SK-N-SH treated with all-trans-retinoic acid at 6 μM for 48 hours (cell line): ENCODE results near the gene HIVEP2.

ENCODE experiments used
- ARNTL ChIP-seq: fragments of 450-650 bp; formaldehyde crosslinking; IDR thresholded peaks from 2 replicates; pipeline ENCODE4 v1.5.0; 2020; ENCODE audit warnings: low read depth, mild to moderate bottlenecking, moderate library complexity, borderline replicate concordance
- GLIS3 ChIP-seq: fragments of 250-450 bp; sonication (Bioruptor Pico); IDR thresholded peaks from 2 replicates; pipeline ENCODE4 v1.5.0; 2020; ENCODE audit warnings: mild to moderate bottlenecking, moderate library complexity
- ZC3H10 ChIP-seq: fragments of 250-450 bp; sonication (Bioruptor Pico); IDR thresholded peaks from 2 replicates; pipeline ENCODE4 v1.5.1; 2021; ENCODE audit warnings: mild to moderate bottlenecking, moderate library complexity
- ZFP30 ChIP-seq: fragments of 450-650 bp; formaldehyde crosslinking; IDR thresholded peaks from 2 replicates; pipeline ENCODE4 v1.5.0; 2022; ENCODE audit warnings: mild to moderate bottlenecking, moderate library complexity
- ZNF565 ChIP-seq: fragments of 450-650 bp; formaldehyde crosslinking; conservative IDR thresholded peaks from 2 replicates; pipeline ENCODE4 v1.5.0; 2020; ENCODE audit warnings: low read depth, mild to moderate bottlenecking, moderate library complexity
- ZNF70 ChIP-seq: fragments of 450-650 bp; formaldehyde crosslinking; IDR thresholded peaks from 2 replicates; pipeline ENCODE4 v1.5.0; 2020; ENCODE audit warnings: mild to moderate bottlenecking, moderate library complexity
- ZNF8 ChIP-seq: fragments of 450-650 bp; formaldehyde crosslinking; IDR thresholded peaks from 2 replicates; pipeline ENCODE4 v1.5.0; 2020; ENCODE audit warnings: mild to moderate bottlenecking, moderate library complexity
- TF ChIP-seq, protein P1 (sequence below): fragments of 250-450 bp; sonication (Bioruptor Pico); IDR thresholded peaks from 2 replicates; pipeline ENCODE4 v1.8.0; 2020; ENCODE audit warnings: mild to moderate bottlenecking, moderate library complexity, borderline replicate concordance

GRCh38 chr6:142757852-142758628 lies 186.9 kb downstream of the HIVEP2 start:
- TF ChIP-seq ZC3H10 (CRISPR knock-in tag) = no peak
- no peak for TF ChIP-seq GLIS3 (CRISPR knock-in tag)
- TF ChIP-seq, protein P1, sequence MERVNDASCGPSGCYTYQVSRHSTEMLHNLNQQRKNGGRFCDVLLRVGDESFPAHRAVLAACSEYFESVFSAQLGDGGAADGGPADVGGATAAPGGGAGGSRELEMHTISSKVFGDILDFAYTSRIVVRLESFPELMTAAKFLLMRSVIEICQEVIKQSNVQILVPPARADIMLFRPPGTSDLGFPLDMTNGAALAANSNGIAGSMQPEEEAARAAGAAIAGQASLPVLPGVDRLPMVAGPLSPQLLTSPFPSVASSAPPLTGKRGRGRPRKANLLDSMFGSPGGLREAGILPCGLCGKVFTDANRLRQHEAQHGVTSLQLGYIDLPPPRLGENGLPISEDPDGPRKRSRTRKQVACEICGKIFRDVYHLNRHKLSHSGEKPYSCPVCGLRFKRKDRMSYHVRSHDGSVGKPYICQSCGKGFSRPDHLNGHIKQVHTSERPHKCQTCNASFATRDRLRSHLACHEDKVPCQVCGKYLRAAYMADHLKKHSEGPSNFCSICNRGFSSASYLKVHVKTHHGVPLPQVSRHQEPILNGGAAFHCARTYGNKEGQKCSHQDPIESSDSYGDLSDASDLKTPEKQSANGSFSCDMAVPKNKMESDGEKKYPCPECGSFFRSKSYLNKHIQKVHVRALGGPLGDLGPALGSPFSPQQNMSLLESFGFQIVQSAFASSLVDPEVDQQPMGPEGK (CRISPR knock-in tag) = no peak
- TF ChIP-seq ZNF70 = no peak
- no peak for TF ChIP-seq ZFP30 (CRISPR knock-in tag)
- no peak for TF ChIP-seq ZNF8 (CRISPR knock-in tag)
- no peak for TF ChIP-seq ARNTL
- TF ChIP-seq ZNF565 (CRISPR knock-in tag) = no peak
